ENCODE data around the gene TNXB. TPM values are rescaled to one million over a fixed set of nuclear protein-coding genes. Genes with fewer than 3 reads are reported as not detected.

The TNXB gene
- total and polyA plus RNA-seq, 9 of the 15 experiments (the other 6 are each of a cell fraction or from before 2014, with no cell fraction given): 0.14 to 28.1 (median 12.4) TPM

GRCh38 chr6:32083812-32084768 lies 25.0 kb downstream of the TNXB start:
- Histone ChIP-seq H3K4me1 (replicated peaks in 1 of 2; ENCODE audit: control insufficient read depth in 2 of 2, insufficient read depth in 2 of 2, low read length in 2 of 2) (peaks cover 11 to 41% of the 10 kb centered on the region in 2 experiments), H2AFZ (ENCODE audit: low read depth, low read length) (no peak overlapping the region; the same call in 1 of the 2 replicates), H3K27ac (ENCODE audit: extremely low read depth, low read depth, low read length) (no peak overlapping the region), H3K27me3 (ENCODE audit: control insufficient read depth in 2 of 2, insufficient read depth in 2 of 2, low read length in 2 of 2) (peaks cover 8 to 43% of the 10 kb centered on the region in 2 experiments), H3K9ac (ENCODE audit: insufficient read depth in 1 of 2, low read depth in 2 of 2, low read length in 2 of 2) (peak overlapping the region in 1 of 2 experiments; percentile 32; a peak in 2 of 4 replicates), H3K9me3 (replicated peaks; ENCODE audit: control insufficient read depth, insufficient read depth, low read depth, low read length) (no peaks in the 10 kb centered on the region), H3K36me3 (ENCODE audit: control insufficient read depth, insufficient read depth, low read length) (no peaks in the 10 kb centered on the region), H3K4me3 (no peak overlapping the region), H3K9me1 (ENCODE audit: control insufficient read depth, insufficient read depth, low read length) (no peaks in the 10 kb centered on the region), H4K20me1 (replicated peaks; ENCODE audit: control insufficient read depth, insufficient read depth, low read length) (peaks cover 4% of the 10 kb centered on the region; the same call in 1 of the 2 replicates), H3K79me2 (ENCODE audit: control insufficient read depth, insufficient read depth, low read length) (no peaks in the 10 kb centered on the region), H3K4me2 (ENCODE audit: insufficient read depth, low read length) (no peak overlapping the region)
- FAIRE-seq: no peak
- in situ Hi-C loops (cut with MboI) (no loop called here), intact Hi-C loops (cut with micrococcal nuclease) (no loop called here)
- BruUV-seq (replicated peaks): no TSS peak
- no peak for DNase-seq (ENCODE audit: extremely low read depth in 1 of 4, low spot score in 3 of 4)
- ChIA-PET POLR2A (interaction anchor here (0.6 to 1.3 kb wide), 5 partner anchors 8 to 1250 kb away, joined by 3 to 5 read pairs (median 3); partner anchors contain the start of genes CLIC1 and GPSM3), CTCF (ENCODE audit: low intra/inter-chr PET ratio) (no interaction called here)
- ATAC-seq: no peak
- 13% methylated on average over 22 of the region's 22 CpGs for WGBS (ENCODE audit: insufficient coverage, low coverage, missing lambda C conversion rate)
- TF ChIP-seq, protein P1, sequence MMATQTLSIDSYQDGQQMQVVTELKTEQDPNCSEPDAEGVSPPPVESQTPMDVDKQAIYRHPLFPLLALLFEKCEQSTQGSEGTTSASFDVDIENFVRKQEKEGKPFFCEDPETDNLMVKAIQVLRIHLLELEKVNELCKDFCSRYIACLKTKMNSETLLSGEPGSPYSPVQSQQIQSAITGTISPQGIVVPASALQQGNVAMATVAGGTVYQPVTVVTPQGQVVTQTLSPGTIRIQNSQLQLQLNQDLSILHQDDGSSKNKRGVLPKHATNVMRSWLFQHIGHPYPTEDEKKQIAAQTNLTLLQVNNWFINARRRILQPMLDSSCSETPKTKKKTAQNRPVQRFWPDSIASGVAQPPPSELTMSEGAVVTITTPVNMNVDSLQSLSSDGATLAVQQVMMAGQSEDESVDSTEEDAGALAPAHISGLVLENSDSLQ (IDR thresholded peaks at IDR 0.05): peak; percentile 74
- TF ChIP-seq BCOR (IDR thresholded peaks at IDR 0.05): peak; percentile 20; the same call in 1 of the 2 replicates
- no peak for TF ChIP-seq ZNF449 (CRISPR knock-in tag; IDR thresholded peaks at IDR 0.05)
- TF ChIP-seq, protein P2, sequence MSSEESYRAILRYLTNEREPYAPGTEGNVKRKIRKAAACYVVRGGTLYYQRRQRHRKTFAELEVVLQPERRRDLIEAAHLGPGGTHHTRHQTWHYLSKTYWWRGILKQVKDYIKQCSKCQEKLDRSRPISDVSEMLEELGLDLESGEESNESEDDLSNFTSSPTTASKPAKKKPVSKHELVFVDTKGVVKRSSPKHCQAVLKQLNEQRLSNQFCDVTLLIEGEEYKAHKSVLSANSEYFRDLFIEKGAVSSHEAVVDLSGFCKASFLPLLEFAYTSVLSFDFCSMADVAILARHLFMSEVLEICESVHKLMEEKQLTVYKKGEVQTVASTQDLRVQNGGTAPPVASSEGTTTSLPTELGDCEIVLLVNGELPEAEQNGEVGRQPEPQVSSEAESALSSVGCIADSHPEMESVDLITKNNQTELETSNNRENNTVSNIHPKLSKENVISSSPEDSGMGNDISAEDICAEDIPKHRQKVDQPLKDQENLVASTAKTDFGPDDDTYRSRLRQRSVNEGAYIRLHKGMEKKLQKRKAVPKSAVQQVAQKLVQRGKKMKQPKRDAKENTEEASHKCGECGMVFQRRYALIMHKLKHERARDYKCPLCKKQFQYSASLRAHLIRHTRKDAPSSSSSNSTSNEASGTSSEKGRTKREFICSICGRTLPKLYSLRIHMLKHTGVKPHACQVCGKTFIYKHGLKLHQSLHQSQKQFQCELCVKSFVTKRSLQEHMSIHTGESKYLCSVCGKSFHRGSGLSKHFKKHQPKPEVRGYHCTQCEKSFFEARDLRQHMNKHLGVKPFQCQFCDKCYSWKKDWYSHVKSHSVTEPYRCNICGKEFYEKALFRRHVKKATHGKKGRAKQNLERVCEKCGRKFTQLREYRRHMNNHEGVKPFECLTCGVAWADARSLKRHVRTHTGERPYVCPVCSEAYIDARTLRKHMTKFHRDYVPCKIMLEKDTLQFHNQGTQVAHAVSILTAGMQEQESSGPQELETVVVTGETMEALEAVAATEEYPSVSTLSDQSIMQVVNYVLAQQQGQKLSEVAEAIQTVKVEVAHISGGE (CRISPR knock-in tag; IDR thresholded peaks at IDR 0.05): no peak
- TF ChIP-seq ZFP36 (IDR thresholded peaks at IDR 0.05; ENCODE audit: low read depth, low read length, partially characterized antibody): peak; percentile 92
- peak; percentile 29; the same call in 1 of the 2 replicates for TF ChIP-seq SMARCA5 (IDR thresholded peaks at IDR 0.05)
- no peak for TF ChIP-seq ZNF444 (CRISPR knock-in tag; IDR thresholded peaks at IDR 0.05)
- TF ChIP-seq RHOXF2B (CRISPR knock-in tag; conservative IDR thresholded peaks at IDR 0.05): no peak
- TF ChIP-seq, protein P3, sequence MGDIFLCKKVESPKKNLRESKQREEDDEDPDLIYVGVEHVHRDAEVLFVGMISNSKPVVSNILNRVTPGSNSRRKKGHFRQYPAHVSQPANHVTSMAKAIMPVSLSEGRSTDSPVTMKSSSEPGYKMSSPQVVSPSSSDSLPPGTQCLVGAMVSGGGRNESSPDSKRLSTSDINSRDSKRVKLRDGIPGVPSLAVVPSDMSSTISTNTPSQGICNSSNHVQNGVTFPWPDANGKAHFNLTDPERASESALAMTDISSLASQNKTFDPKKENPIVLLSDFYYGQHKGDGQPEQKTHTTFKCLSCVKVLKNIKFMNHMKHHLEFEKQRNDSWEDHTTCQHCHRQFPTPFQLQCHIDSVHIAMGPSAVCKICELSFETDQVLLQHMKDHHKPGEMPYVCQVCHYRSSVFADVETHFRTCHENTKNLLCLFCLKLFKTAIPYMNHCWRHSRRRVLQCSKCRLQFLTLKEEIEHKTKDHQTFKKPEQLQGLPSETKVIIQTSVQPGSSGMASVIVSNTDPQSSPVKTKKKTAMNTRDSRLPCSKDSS (IDR thresholded peaks at IDR 0.05; ENCODE audit: low read depth, partially characterized antibody): no peak
- TF ChIP-seq SNRNP70 (optimal IDR thresholded peaks at IDR 0.05; ENCODE audit: low read depth, low read length): no peak
- no peak for TF ChIP-seq NBN (IDR thresholded peaks at IDR 0.05; ENCODE audit: low read depth)

Data from K562 (cell line).